ENCODE measurements around the gene TNK2.
"Not testable (repeated sequence)": the region's sequence is repeated elsewhere in the genome, so short reads cannot be mapped to it uniquely, and the experiment has no call there.

TNK2 gene

DNA sequence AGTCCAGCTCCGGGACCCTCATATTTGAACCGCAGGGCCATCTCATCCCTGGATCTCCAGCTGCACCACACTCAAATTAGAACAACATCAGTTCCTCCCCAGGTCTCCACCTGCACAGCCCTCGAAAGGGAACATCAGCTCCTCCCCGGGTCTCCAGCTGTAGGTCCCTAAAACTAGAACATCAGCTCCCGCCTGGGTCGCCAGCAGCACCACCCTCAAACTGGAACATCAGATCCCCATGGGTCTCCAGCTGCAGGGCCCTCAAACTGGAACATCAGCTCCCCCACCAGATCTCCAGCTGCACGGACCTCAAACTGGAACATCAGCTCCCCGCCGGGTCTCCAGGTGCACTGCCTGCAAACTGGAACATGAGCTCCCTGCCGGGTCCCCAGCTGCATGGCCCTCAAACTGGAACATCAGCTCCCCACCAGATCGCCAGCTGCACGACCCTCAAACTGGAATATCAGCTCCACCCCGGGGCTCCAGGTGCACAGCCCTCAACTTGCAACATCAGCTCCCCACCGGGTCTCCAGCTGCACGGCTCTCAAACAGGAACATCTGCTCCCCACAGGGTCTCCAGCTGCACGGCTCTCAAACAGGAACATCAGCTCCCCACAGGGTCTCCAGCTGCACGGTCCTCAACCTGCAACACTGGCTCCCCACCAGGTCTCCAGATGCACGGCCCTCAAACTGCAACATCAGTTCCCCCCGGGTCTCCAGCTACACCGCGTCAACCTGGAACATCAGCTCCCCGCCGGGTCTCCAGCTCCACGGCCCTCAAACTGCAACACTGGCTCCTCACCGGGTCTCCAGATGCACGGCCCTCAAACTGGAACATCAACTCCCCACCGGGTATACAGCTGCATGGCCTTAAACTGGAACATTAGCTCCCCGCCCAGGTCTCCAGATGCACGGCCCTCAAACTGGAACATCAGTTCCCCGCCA lies 31.4 kb upstream of the TNK2 start:
- not testable (repeated sequence) for H3K4me3 ChIP-seq (ENCODE audit: low read length); H3K27me3 ChIP-seq (ENCODE audit: insufficient read depth, low read length); H2AFZ ChIP-seq (ENCODE audit: low read depth, low read length); H3K4me1 ChIP-seq (ENCODE audit: insufficient read depth, low read length); H3K9me3 ChIP-seq (ENCODE audit: low read length); H3K36me3 ChIP-seq (ENCODE audit: insufficient read depth, low read length)

DNA sequence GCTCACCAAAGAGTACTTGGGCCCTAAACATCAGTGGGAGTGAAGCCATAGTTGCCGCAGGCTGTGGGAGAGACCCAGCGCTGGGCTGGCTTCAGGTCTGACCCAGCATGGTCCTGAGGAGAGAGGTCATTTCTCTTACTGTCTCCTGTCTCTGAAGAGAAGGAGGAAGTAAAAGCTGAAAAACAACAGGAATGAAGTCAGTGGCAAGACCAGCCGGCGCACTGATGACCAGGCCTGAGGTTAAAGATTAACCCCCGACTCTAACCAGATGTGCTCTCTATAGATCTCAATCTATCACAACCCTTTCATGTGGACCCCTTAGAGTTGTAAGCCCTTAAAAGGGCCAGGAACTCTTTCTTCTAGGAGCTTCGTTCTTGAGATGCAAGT lies 24.7 kb upstream of the TNK2 start:
- H2AFZ ChIP-seq (ENCODE audit: low read depth, low read length); H3K4me1 ChIP-seq (ENCODE audit: insufficient read depth, low read length); H3K9me3 ChIP-seq (ENCODE audit: low read length); H3K36me3 ChIP-seq (ENCODE audit: insufficient read depth, low read length); H3K27me3 ChIP-seq (ENCODE audit: insufficient read depth, low read length); H3K4me3 ChIP-seq (ENCODE audit: low read length): not testable (repeated sequence)

DNA sequence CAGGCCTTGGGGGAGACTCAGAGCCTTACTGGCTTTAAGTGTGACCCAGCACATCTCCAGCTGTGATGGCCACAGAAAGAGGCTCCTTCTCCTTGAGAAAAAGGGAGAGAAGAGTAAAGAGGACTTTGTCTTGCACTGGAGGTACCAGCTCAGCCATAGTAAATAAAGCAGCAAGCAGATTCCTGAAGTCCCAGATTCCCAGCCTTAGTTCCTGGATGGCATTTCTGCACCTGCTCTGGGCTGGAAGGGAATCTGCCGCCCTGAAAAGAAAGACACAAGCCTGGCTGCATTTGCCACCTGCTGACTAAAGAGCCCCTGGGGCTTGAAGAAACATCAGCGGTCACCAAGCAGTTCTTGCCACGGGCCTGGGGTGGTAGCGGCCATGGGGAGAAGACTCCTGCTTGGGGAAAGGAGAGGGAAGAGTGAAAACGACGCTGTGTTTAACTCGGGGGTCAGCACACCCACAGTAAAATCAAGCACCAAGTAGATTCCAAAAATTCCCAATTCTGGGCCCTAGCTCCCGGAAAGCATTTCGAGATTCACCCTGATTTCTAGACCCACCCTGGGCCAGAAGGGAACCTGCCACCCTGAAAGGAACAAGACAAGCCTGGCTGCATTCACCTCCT lies 24.2 kb upstream of the TNK2 start:
- no peak overlapping the region for H2AFZ ChIP-seq (ENCODE audit: low read depth, low read length)
- no peaks in the 10 kb centered on the region for H3K36me3 ChIP-seq (ENCODE audit: insufficient read depth, low read length)
- H3K4me1 ChIP-seq (ENCODE audit: insufficient read depth, low read length): no peaks in the 10 kb centered on the region

DNA sequence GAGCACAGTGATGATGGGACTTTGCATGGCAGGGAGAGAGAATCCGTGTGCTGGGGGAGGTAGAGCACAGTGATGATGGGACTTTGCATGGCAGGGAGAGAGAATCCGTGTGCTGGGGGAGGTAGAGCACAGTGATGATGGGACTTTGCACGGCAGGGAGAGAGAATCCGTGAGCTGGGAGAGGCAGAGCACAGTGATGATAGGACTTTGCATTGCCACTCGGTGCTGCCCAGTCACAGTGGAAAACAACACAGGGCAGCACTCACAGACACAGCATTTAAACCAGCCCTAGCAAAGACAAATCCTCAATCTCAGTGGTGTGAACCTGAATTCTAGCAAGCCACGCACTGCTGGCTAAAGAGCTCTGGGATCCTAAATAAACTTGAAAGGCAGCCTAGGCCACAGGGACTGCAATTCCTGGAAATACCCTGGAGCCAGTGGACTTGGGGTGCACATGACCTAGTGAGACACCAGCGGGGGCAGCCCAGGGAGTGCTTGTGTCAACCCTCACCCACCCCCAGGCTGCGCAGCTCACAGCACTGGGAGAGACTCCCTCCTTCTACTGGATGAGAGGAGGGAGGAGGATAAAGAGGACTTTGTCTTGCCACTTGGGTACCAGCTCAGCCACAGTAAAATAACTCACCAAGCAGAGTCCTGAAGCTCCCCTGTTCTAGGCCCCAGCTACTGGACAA lies 23.4 kb upstream of the TNK2 start:
- Histone ChIP-seq H3K4me1 (ENCODE audit: insufficient read depth, low read length) (no peaks in the 10 kb centered on the region), H3K27me3 (ENCODE audit: insufficient read depth, low read length) (no peaks in the 10 kb centered on the region), H3K36me3 (ENCODE audit: insufficient read depth, low read length) (no peaks in the 10 kb centered on the region), H3K9me3 (ENCODE audit: low read length) (no peaks in the 10 kb centered on the region), H2AFZ (ENCODE audit: low read depth, low read length) (no peak overlapping the region), H3K4me3 (ENCODE audit: low read length) (no peak overlapping the region)

More for the DNA sequence above, 24.2 kb upstream of the TNK2 start:
- H3K27me3 ChIP-seq (ENCODE audit: insufficient read depth, low read length): no peaks in the 10 kb centered on the region
- H3K4me3 ChIP-seq (ENCODE audit: low read length): no peak overlapping the region
- H3K9me3 ChIP-seq (ENCODE audit: low read length): no peaks in the 10 kb centered on the region

DNA sequence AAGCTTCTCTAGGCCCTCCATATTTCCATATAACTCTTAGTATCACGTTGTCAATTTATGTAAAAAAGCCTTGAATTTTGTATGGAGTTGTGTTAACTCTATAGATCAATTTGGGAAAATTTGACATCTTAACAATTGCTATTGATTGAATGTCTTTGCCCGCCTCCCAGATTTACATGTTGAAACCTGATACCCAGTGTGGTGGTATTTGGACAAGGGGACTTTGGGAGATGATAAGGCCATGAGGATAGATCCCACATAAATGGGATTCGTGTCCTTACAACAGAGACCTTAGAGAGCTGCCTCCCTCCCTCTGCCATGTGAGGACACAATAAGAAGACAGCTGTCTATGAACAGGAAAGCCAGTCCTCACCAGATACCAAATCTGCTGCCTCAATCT lies 21.1 kb upstream of the TNK2 start:
- no peak overlapping the region for H2AFZ ChIP-seq (ENCODE audit: low read depth, low read length)
- no peaks in the 10 kb centered on the region for H3K27me3 ChIP-seq (ENCODE audit: insufficient read depth, low read length)
- no peaks in the 10 kb centered on the region for H3K9me3 ChIP-seq (ENCODE audit: low read length)

DNA sequence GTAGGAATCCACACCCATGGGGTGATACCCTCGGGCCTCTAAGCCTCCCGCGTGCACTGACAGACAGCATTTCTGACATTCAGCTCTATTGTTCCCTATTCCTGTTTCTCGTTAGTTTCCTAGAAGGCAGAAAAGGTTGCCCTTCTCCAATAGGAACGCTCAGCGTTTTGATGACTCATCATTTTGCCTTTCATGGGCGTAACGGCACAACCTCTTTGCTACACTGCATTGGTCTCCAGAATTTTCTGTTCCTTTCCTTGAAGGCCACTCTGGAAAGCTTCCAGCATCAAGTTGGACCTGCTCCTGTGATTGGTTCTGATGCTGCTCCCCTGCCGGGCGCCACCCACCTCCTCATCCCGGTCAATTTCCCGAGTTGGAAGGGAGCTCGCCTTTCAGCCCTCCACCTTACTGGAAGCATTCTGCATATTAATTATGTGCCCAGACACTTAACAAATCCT lies 13.0 kb upstream of the TNK2 start:
- H3K27me3 ChIP-seq (ENCODE audit: insufficient read depth, low read length): no peaks in the 10 kb centered on the region
- H3K9me3 ChIP-seq (ENCODE audit: low read length): no peaks in the 10 kb centered on the region
- H3K4me1 ChIP-seq (ENCODE audit: insufficient read depth, low read length): peaks cover 14% of the 10 kb centered on the region
- no peak overlapping the region for H2AFZ ChIP-seq (ENCODE audit: low read depth, low read length)
- H3K36me3 ChIP-seq (ENCODE audit: insufficient read depth, low read length): no peaks in the 10 kb centered on the region
- H3K4me3 ChIP-seq (ENCODE audit: low read length): no peak overlapping the region

More for the DNA sequence above, 21.1 kb upstream of the TNK2 start:
- peaks cover 3% of the 10 kb centered on the region for H3K4me1 ChIP-seq (ENCODE audit: insufficient read depth, low read length)
- H3K36me3 ChIP-seq (ENCODE audit: insufficient read depth, low read length): no peaks in the 10 kb centered on the region
- no peak overlapping the region for H3K4me3 ChIP-seq (ENCODE audit: low read length)

DNA sequence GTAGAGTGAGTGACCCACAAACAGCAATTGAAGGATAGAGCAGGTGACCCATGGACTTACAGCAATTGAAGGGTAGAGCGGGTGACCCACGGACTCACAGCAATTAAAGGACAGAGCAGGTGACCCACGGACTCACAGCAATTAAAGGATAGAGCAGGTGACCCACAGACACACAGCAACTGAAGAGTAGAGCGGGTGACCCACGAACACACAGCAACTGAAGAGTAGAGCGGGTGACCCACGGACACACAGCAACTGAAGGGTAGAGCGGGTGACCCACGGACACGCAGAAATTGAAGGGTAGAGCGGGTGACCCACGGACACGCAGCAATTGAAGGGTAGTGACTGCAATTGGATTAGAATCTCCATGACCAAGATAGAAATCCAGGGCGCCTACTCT lies 9.8 kb upstream of the TNK2 start:
- Histone ChIP-seq H3K36me3 (ENCODE audit: insufficient read depth, low read length) (no peaks in the 10 kb centered on the region), H3K27me3 (ENCODE audit: insufficient read depth, low read length) (no peaks in the 10 kb centered on the region), H3K4me3 (ENCODE audit: low read length) (no peak overlapping the region), H3K4me1 (ENCODE audit: insufficient read depth, low read length) (peaks cover 4% of the 10 kb centered on the region), H2AFZ (ENCODE audit: low read depth, low read length) (no peak overlapping the region), H3K9me3 (ENCODE audit: low read length) (no peaks in the 10 kb centered on the region)

DNA sequence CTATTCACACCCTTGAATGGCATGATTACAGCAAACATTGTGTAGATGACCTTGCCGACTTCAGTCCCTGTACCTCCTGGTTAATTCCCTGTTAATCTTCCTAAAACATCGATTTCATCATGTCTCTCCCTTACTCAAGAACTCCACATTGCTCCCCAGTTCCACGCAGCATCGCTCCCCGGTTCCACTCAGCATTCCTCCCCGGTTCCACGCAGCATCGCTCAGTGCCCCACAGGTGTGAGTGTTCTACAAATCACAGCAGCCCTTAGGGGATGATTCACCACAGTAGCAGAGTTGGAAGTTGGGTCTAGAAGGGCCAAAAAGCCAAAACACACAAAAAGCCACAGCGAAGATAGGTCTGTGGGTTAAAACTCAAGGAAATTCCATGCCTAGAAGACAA lies 8.6 kb upstream of the TNK2 start:
- Histone ChIP-seq H3K27me3 (ENCODE audit: insufficient read depth, low read length) (no peaks in the 10 kb centered on the region), H3K4me3 (ENCODE audit: low read length) (no peak overlapping the region), H3K4me1 (ENCODE audit: insufficient read depth, low read length) (peaks cover 4% of the 10 kb centered on the region), H3K9me3 (ENCODE audit: low read length) (no peaks in the 10 kb centered on the region), H3K36me3 (ENCODE audit: insufficient read depth, low read length) (no peaks in the 10 kb centered on the region), H2AFZ (ENCODE audit: low read depth, low read length) (no peak overlapping the region)

DNA sequence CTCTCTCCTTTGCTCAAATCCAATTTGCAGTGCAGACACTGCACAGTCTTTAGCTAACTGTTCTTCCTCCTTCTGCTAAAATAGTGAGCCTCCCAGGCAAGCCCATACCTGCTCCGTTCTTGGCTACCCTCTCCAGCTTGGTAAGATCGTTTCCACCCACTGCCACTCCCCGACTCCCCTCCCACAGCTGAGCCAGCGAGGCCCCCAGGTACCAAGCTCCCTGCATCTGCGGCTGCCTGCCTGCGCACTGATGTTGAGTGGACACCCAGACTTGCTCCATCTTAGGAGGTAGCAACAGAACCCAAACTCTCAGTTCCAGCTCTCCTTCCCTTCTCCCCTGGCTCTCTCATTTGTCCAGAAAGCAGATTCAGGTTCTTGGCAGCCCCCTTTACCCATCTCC lies 7.9 kb upstream of the TNK2 start:
- H3K4me3 ChIP-seq (ENCODE audit: low read length): no peak overlapping the region
- H3K36me3 ChIP-seq (ENCODE audit: insufficient read depth, low read length): no peaks in the 10 kb centered on the region
- no peaks in the 10 kb centered on the region for H3K27me3 ChIP-seq (ENCODE audit: insufficient read depth, low read length)
- H3K9me3 ChIP-seq (ENCODE audit: low read length): no peaks in the 10 kb centered on the region
- H2AFZ ChIP-seq (ENCODE audit: low read depth, low read length): no peak overlapping the region
- peaks cover 2% of the 10 kb centered on the region for H3K4me1 ChIP-seq (ENCODE audit: insufficient read depth, low read length)

DNA sequence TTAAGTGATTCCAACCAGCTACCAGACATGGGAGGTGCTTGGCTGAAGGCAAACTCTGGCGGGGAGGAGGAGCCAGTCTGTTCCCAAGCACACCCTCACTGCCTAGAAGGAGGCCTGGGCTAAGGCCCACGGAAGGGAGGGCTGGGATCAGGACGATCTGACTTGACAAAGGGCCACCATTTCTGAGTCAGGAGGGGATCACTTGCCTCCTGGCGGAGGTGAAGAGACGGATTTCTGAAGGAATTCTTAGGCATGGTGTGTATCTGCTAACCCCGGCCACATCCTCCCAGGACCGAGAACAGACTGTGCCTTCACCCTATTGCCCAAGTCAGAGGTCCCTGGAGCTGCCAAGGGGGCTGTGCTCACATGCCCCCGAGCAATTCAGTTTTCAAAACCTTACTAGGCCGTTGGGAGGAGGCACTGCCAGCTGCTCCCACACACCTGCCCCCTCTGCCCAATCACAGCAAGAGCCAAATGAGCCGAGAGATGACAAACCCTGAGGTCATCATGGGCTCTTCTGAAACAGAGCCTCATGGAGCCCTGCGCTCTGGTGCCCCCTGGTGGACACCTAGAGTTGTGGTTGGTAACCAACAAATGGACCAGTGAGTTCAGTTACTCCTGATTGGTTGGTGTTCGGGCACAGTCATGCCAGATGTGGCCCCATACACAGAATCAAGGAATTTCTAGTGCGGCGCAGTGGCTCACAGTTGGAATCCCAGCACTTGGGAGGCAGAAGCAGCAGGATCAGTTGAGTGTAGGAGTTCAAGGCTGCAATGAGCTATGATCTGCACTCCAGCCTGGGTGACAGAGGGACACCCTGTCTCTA lies 6.5 kb upstream of the TNK2 start:
- H3K27me3 ChIP-seq (ENCODE audit: insufficient read depth, low read length): no peaks in the 10 kb centered on the region
- no peak overlapping the region for H3K4me3 ChIP-seq (ENCODE audit: low read length)
- peaks cover 4% of the 10 kb centered on the region for H3K4me1 ChIP-seq (ENCODE audit: insufficient read depth, low read length)
- H3K9me3 ChIP-seq (ENCODE audit: low read length): no peaks in the 10 kb centered on the region
- no peak overlapping the region for H2AFZ ChIP-seq (ENCODE audit: low read depth, low read length)
- H3K36me3 ChIP-seq (ENCODE audit: insufficient read depth, low read length): no peaks in the 10 kb centered on the region

DNA sequence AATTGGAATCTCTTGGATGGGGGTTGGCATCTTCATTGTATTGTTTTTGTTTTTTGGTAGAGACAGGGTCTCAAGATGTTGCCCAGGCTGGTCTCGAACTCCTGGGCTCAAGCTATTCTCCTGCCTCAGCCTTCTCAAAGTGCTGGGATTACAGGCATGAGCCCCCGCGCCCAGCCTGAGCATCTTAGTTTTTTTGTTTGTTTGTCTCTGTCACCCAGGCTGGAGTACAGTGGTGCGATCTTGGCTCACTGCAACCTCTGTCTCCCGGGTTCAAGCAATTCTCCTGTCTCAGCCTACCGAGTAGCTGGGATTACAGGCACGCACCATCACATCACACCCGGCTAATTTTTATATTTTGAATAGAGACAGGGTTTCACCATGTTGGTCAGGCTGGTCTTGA lies 5.8 kb upstream of the TNK2 start:
- not testable (repeated sequence) for H3K9me3 ChIP-seq (ENCODE audit: low read length); H3K4me3 ChIP-seq (ENCODE audit: low read length); H3K27me3 ChIP-seq (ENCODE audit: insufficient read depth, low read length); H2AFZ ChIP-seq (ENCODE audit: low read depth, low read length); H3K36me3 ChIP-seq (ENCODE audit: insufficient read depth, low read length); H3K4me1 ChIP-seq (ENCODE audit: insufficient read depth, low read length)

DNA sequence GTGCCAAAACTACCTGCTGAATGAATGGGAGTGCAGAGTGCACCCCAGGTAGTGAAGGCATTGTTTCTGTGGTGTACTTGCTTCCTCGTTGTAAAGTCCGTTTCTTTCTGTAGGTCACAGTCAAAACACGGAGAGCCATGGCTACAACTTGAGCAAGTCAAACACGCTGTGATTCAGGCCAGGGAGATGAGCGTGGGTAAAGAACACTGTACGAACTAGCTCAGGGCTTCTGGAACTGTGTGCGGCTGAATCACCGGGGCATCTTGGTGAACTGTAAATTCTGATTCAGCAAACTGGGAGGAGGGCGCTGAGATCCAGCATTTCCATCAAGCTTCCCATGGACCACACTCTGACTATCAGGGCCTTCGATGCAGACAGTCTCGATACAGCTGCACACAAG lies 5.0 kb upstream of the TNK2 start:
- H2AFZ ChIP-seq (ENCODE audit: low read depth, low read length): no peak overlapping the region
- H3K4me3 ChIP-seq (ENCODE audit: low read length): no peak overlapping the region
- no peaks in the 10 kb centered on the region for H3K36me3 ChIP-seq (ENCODE audit: insufficient read depth, low read length)
- H3K27me3 ChIP-seq (ENCODE audit: insufficient read depth, low read length): no peaks in the 10 kb centered on the region
- no peaks in the 10 kb centered on the region for H3K9me3 ChIP-seq (ENCODE audit: low read length)
- H3K4me1 ChIP-seq (ENCODE audit: insufficient read depth, low read length): peaks cover 5% of the 10 kb centered on the region

DNA sequence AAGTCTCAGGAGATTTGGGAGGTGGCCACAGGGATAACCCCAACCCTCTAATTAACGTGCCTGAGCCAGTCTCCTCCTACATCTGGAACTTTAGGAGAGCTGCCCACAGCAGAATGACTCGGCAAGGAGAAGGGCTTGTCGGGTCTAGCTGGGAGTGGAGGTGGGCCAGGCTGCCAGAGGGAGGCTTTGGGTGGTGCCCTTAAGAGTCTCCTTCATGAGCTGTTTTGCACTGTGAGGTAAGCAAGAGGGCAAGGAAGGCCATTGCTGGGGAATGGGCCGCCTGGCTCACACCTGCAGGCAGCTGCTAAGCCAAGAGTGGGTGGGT lies 3.6 kb upstream of the TNK2 start:
- H3K36me3 ChIP-seq (ENCODE audit: insufficient read depth, low read length): no peaks in the 10 kb centered on the region
- no peaks in the 10 kb centered on the region for H3K27me3 ChIP-seq (ENCODE audit: insufficient read depth, low read length)
- H2AFZ ChIP-seq (ENCODE audit: low read depth, low read length): no peak overlapping the region

More for the DNA sequence above, 3.6 kb upstream of the TNK2 start:
- Histone ChIP-seq H3K9me3 (ENCODE audit: low read length) (no peaks in the 10 kb centered on the region), H3K4me3 (ENCODE audit: low read length) (no peak overlapping the region), H3K4me1 (ENCODE audit: insufficient read depth, low read length) (peaks cover 20% of the 10 kb centered on the region)

All from neuron (in vitro differentiated cells).